Activated naive CD8-positive, alpha-beta T cell treated with anti-CD3 and anti-CD28 coated beads, Interleukin-2, amount 10 ng/mL, durations not matched to agents 7 days and 5 days (primary cell): ENCODE data around the gene NIM1K. TPM values are rescaled to one million over a fixed set of nuclear protein-coding genes. Genes with fewer than 3 reads are reported as not detected.
"Not testable (repeated sequence)": the region's sequence is repeated elsewhere in the genome, so short reads cannot be mapped to it uniquely, and the experiment has no call there.

Experiments used
- ATAC-seq: fragments of 150-1000 bp; cut with Tn5 transposase; one replicate; pipeline ENCODE4 v1.10.0; 2021; ENCODE audit warnings: low read depth, moderate library complexity
- POLR2A ChIA-PET: fragments of 350-600 bp; sonication (Branson Sonifier 250); formaldehyde crosslinking; loops from one replicate; lab custom pipeline; 2021; ENCODE audit warnings: antibody characterized with exemption; lab: Charles Lee
- DNase-seq: peaks from one replicate; pipeline ENCODE4 v3.0.0; 2021
- H3K27ac Mint-ChIP-seq: one replicate; pipeline ENCODE4 v1.8.0; 2022; ENCODE audit warnings: mild to moderate bottlenecking, mixed read lengths
- H3K27me3 Mint-ChIP-seq: one replicate; pipeline ENCODE4 v1.8.0; 2022; ENCODE audit warnings: mild to moderate bottlenecking, moderate library complexity, mixed read lengths
- H3K36me3 Mint-ChIP-seq: one replicate; pipeline ENCODE4 v1.8.0; 2021; ENCODE audit warnings: mild to moderate bottlenecking, mixed read lengths
- H3K4me1 Mint-ChIP-seq: one replicate; pipeline ENCODE4 v1.8.0; 2021; ENCODE audit warnings: mixed read lengths
- H3K4me3 Mint-ChIP-seq: one replicate; pipeline ENCODE4 v1.8.0; 2022; ENCODE audit warnings: mild to moderate bottlenecking, moderate library complexity, mixed read lengths
- H3K9me3 Mint-ChIP-seq: one replicate; pipeline ENCODE4 v1.8.0; 2021; ENCODE audit warnings: mixed read lengths
- total RNA-seq, 2 experiments: library from RNA; stranded (reverse); gene quantifications; one replicate each; pipeline ENCODE4 v1.2.3, GENCODE V29; 2021

NIM1K gene
- total RNA-seq, 2 experiments from 2014 or later = 0.43 to 0.75 TPM

- Mint-ChIP-seq H3K36me3 (peaks cover 42% of the 10 kb centered on the region), H3K4me1 (peaks cover 15% of the 10 kb centered on the region)
- H3K4me3 Mint-ChIP-seq, H3K27ac Mint-ChIP-seq, H3K9me3 Mint-ChIP-seq, POLR2A ChIA-PET, H3K27me3 Mint-ChIP-seq, ATAC-seq, DNase-seq: not testable (repeated sequence)
Observed at GRCh38 chr5:43164801-43165200, 27.2 kb upstream of the NIM1K start.

- Mint-ChIP-seq H3K4me3 (no peak overlapping the region), H3K4me1 (peaks cover 15% of the 10 kb centered on the region), H3K27me3 (no peaks in the 10 kb centered on the region), H3K27ac (no peak overlapping the region), H3K9me3 (no peaks in the 10 kb centered on the region), H3K36me3 (peaks cover 43% of the 10 kb centered on the region)
- no peak for DNase-seq
- no peak for ATAC-seq
- POLR2A ChIA-PET = no interaction called here
Observed at GRCh38 chr5:43165323-43165722, 26.7 kb upstream of the NIM1K start.

- H3K4me1 Mint-ChIP-seq = peaks cover 8% of the 10 kb centered on the region
- H3K4me3 Mint-ChIP-seq = no peak overlapping the region
- no peaks in the 10 kb centered on the region for H3K9me3 Mint-ChIP-seq
- ATAC-seq (no peak), DNase-seq (no peak)
- H3K27ac Mint-ChIP-seq = no peak overlapping the region
- POLR2A ChIA-PET = no interaction called here
- H3K27me3 Mint-ChIP-seq = no peaks in the 10 kb centered on the region
- peaks cover 46% of the 10 kb centered on the region for H3K36me3 Mint-ChIP-seq
Observed at GRCh38 chr5:43168175-43168574, 23.9 kb upstream of the NIM1K start.

GRCh38 chr5:43171451-43171850 is 20.6 kb upstream of the NIM1K start:
- Mint-ChIP-seq H3K4me1 (peaks cover 8% of the 10 kb centered on the region), H3K27me3 (no peaks in the 10 kb centered on the region), H3K9me3 (no peaks in the 10 kb centered on the region), H3K27ac (no peak overlapping the region), H3K36me3 (peaks cover 39% of the 10 kb centered on the region), H3K4me3 (no peak overlapping the region)
- DNase-seq (no peak), ATAC-seq (no peak)
- POLR2A ChIA-PET = interaction anchor here (0.5 kb wide), 1 partner anchor 25 kb away, joined by 3 read pairs; no protein-coding TSS in a partner anchor

- no peaks in the 10 kb centered on the region for H3K27me3 Mint-ChIP-seq
- peaks cover 6% of the 10 kb centered on the region for H3K4me1 Mint-ChIP-seq
- peaks cover 38% of the 10 kb centered on the region for H3K36me3 Mint-ChIP-seq
- DNase-seq = no peak
- H3K4me3 Mint-ChIP-seq = no peak overlapping the region
- POLR2A ChIA-PET = interaction anchor here (0.5 kb wide), 1 partner anchor 25 kb away, joined by 3 read pairs; no protein-coding TSS in a partner anchor
- no peaks in the 10 kb centered on the region for H3K9me3 Mint-ChIP-seq
- no peak for ATAC-seq
- no peak overlapping the region for H3K27ac Mint-ChIP-seq
Observed at GRCh38 chr5:43171926-43172325, 20.1 kb upstream of the NIM1K start.

- Mint-ChIP-seq H3K9me3 (no peaks in the 10 kb centered on the region), H3K4me3 (no peak overlapping the region), H3K27me3 (no peaks in the 10 kb centered on the region), H3K4me1 (peaks cover 6% of the 10 kb centered on the region), H3K36me3 (peaks cover 43% of the 10 kb centered on the region), H3K27ac (no peak overlapping the region)
- ATAC-seq (no peak), DNase-seq (no peak)
- POLR2A ChIA-PET = no interaction called here
Observed at GRCh38 chr5:43172779-43173178, 19.2 kb upstream of the NIM1K start.

- no peak overlapping the region for H3K4me3 Mint-ChIP-seq
- DNase-seq = no peak
- peaks cover 36% of the 10 kb centered on the region for H3K36me3 Mint-ChIP-seq
- H3K9me3 Mint-ChIP-seq = no peaks in the 10 kb centered on the region
- peaks cover 2% of the 10 kb centered on the region for H3K4me1 Mint-ChIP-seq
- no peaks in the 10 kb centered on the region for H3K27me3 Mint-ChIP-seq
- no peak for ATAC-seq
- POLR2A ChIA-PET = no interaction called here
- H3K27ac Mint-ChIP-seq = no peak overlapping the region
Observed at GRCh38 chr5:43174586-43174985, 17.4 kb upstream of the NIM1K start.

- Mint-ChIP-seq H3K4me3 (no peak overlapping the region), H3K27ac (no peak overlapping the region), H3K9me3 (no peaks in the 10 kb centered on the region), H3K4me1 (no peaks in the 10 kb centered on the region), H3K36me3 (peaks cover 14% of the 10 kb centered on the region), H3K27me3 (no peaks in the 10 kb centered on the region)
- ATAC-seq (no peak), DNase-seq (no peak)
- POLR2A ChIA-PET = no interaction called here
Observed at GRCh38 chr5:43179836-43180235, 12.2 kb upstream of the NIM1K start.

- Mint-ChIP-seq H3K36me3 (peaks cover 10% of the 10 kb centered on the region), H3K4me1 (no peaks in the 10 kb centered on the region), H3K27ac (no peak overlapping the region), H3K27me3 (no peaks in the 10 kb centered on the region), H3K4me3 (no peak overlapping the region), H3K9me3 (no peaks in the 10 kb centered on the region)
- DNase-seq (no peak), ATAC-seq (no peak)
- POLR2A ChIA-PET = no interaction called here
Observed at GRCh38 chr5:43182421-43182820, 9.6 kb upstream of the NIM1K start.

- H3K27ac Mint-ChIP-seq, POLR2A ChIA-PET, H3K36me3 Mint-ChIP-seq, H3K27me3 Mint-ChIP-seq, DNase-seq, H3K4me1 Mint-ChIP-seq, H3K4me3 Mint-ChIP-seq, ATAC-seq, H3K9me3 Mint-ChIP-seq: not testable (repeated sequence)
Observed at GRCh38 chr5:43183101-43183500, 8.9 kb upstream of the NIM1K start.

- H3K36me3 Mint-ChIP-seq = peaks cover 6% of the 10 kb centered on the region
- H3K4me1 Mint-ChIP-seq = peaks cover 27% of the 10 kb centered on the region
- DNase-seq (no peak), ATAC-seq (no peak)
- no peaks in the 10 kb centered on the region for H3K9me3 Mint-ChIP-seq
- POLR2A ChIA-PET = interaction anchor here (3.3 kb wide), 1 partner anchor 70 kb away, joined by 10 read pairs; the partner anchor contains the start of gene ZNF131
- H3K27me3 Mint-ChIP-seq = peaks cover 16% of the 10 kb centered on the region
- peak overlapping the region; percentile 86 for H3K4me3 Mint-ChIP-seq
- no peak overlapping the region for H3K27ac Mint-ChIP-seq
Observed at GRCh38 chr5:43190755-43191603, 1.0 kb upstream of the NIM1K start.

- H3K9me3 Mint-ChIP-seq = no peaks in the 10 kb centered on the region
- H3K4me1 Mint-ChIP-seq = peaks cover 27% of the 10 kb centered on the region
- DNase-seq (peak; percentile 53), ATAC-seq (peak; percentile 37)
- H3K4me3 Mint-ChIP-seq = peak overlapping the region; percentile 86
- H3K27me3 Mint-ChIP-seq = peaks cover 16% of the 10 kb centered on the region
- H3K36me3 Mint-ChIP-seq = peaks cover 6% of the 10 kb centered on the region
- no peak overlapping the region for H3K27ac Mint-ChIP-seq
- POLR2A ChIA-PET = interaction anchor here (0.8 to 3.3 kb wide), 4 partner anchors 45 to 128 kb away, joined by 3 to 10 read pairs (median 3); partner anchors contain the start of gene ZNF131
Observed at GRCh38 chr5:43192558-43193180, 644 bp downstream of the NIM1K start.

- Mint-ChIP-seq H3K9me3 (no peaks in the 10 kb centered on the region), H3K36me3 (peaks cover 2% of the 10 kb centered on the region), H3K4me3 (peak overlapping the region; percentile 86), H3K4me1 (peaks cover 27% of the 10 kb centered on the region), H3K27ac (peak overlapping the region; percentile 45), H3K27me3 (peaks cover 16% of the 10 kb centered on the region)
- DNase-seq (no peak), ATAC-seq (peak; percentile 63)
- POLR2A ChIA-PET = interaction anchor here (0.6 to 3.3 kb wide), 5 partner anchors 45 to 129 kb away, joined by 3 to 10 read pairs (median 3); partner anchors contain the start of gene ZNF131
Observed at GRCh38 chr5:43193181-43193893, 1.3 kb downstream of the NIM1K start.
